ENCODE measurements around the gene ANGPTL2.

Gene ANGPTL2

GRCh38 chr9:127053960-127054359 lies 68.5 kb downstream of the ANGPTL2 start:
- Histone ChIP-seq H3K9me2 (replicated peaks; ENCODE audit: control insufficient read depth, low read length) (no peaks in the 10 kb centered on the region), H3K36me3 (ENCODE audit: control insufficient read depth, low read length) (no peaks in the 10 kb centered on the region)
- TF ChIP-seq CTCF (IDR thresholded peaks at IDR 0.05; ENCODE audit: low read depth, low read length, poor library complexity, severe bottlenecking) (no peak), EZH2phosphoT487 (IDR thresholded peaks at IDR 0.05; ENCODE audit: borderline replicate concordance, low read length) (no peak)

GRCh38 chr9:127053057-127053821 lies 69.2 kb downstream of the ANGPTL2 start:
- no peaks in the 10 kb centered on the region for H3K27me3 ChIP-seq (ENCODE audit: control insufficient read depth, low read length)
- no peak overlapping the region for H3K27ac ChIP-seq (ENCODE audit: low read depth, low read length)
- H3K9me3 ChIP-seq (ENCODE audit: control insufficient read depth, insufficient read depth, low read length) = no peaks in the 10 kb centered on the region
- H4K20me1 ChIP-seq (ENCODE audit: control insufficient read depth, insufficient read depth, low read depth, low read length) = no peaks in the 10 kb centered on the region
- H3K79me2 ChIP-seq (ENCODE audit: control insufficient read depth, low read length) = no peaks in the 10 kb centered on the region
- no peaks in the 10 kb centered on the region for H3K9me2 ChIP-seq (replicated peaks; ENCODE audit: control insufficient read depth, low read length)
- TF ChIP-seq EZH2phosphoT487 (IDR thresholded peaks at IDR 0.05; ENCODE audit: borderline replicate concordance, low read length) (no peak), CTCF (IDR thresholded peaks at IDR 0.05; ENCODE audit: low read depth, low read length, poor library complexity, severe bottlenecking) (no peak)
- no peaks in the 10 kb centered on the region for H3K36me3 ChIP-seq (ENCODE audit: control insufficient read depth, low read length)
- no peaks in the 10 kb centered on the region for H3F3A ChIP-seq (ENCODE audit: control insufficient read depth, insufficient read depth)
- H3K4me3 ChIP-seq (ENCODE audit: low read length) = no peak overlapping the region
- no peaks in the 10 kb centered on the region for H3K4me1 ChIP-seq (ENCODE audit: control insufficient read depth, low read length)
- no peak overlapping the region for H3K4me2 ChIP-seq (ENCODE audit: low read length)

More at GRCh38 chr9:127053960-127054359, 68.5 kb downstream of the ANGPTL2 start:
- no peak overlapping the region for H3K4me3 ChIP-seq (ENCODE audit: low read length)
- H3K9me3 ChIP-seq (ENCODE audit: control insufficient read depth, insufficient read depth, low read length) = no peaks in the 10 kb centered on the region
- H3F3A ChIP-seq (ENCODE audit: control insufficient read depth, insufficient read depth) = no peaks in the 10 kb centered on the region
- no peaks in the 10 kb centered on the region for H3K27me3 ChIP-seq (ENCODE audit: control insufficient read depth, low read length)
- H3K79me2 ChIP-seq (ENCODE audit: control insufficient read depth, low read length) = no peaks in the 10 kb centered on the region
- H3K27ac ChIP-seq (ENCODE audit: low read depth, low read length) = no peak overlapping the region
- H4K20me1 ChIP-seq (ENCODE audit: control insufficient read depth, insufficient read depth, low read depth, low read length) = no peaks in the 10 kb centered on the region
- H3K4me1 ChIP-seq (ENCODE audit: control insufficient read depth, low read length) = no peaks in the 10 kb centered on the region
- no peak overlapping the region for H3K4me2 ChIP-seq (ENCODE audit: low read length)

- Histone ChIP-seq H3K4me3 (ENCODE audit: low read length) (no peak overlapping the region), H3F3A (ENCODE audit: control insufficient read depth, insufficient read depth) (no peaks in the 10 kb centered on the region), H4K20me1 (ENCODE audit: control insufficient read depth, insufficient read depth, low read depth, low read length) (no peaks in the 10 kb centered on the region), H3K36me3 (ENCODE audit: control insufficient read depth, low read length) (no peaks in the 10 kb centered on the region), H3K27ac (ENCODE audit: low read depth, low read length) (no peak overlapping the region), H3K4me2 (ENCODE audit: low read length) (no peak overlapping the region), H3K9me3 (ENCODE audit: control insufficient read depth, insufficient read depth, low read length) (no peaks in the 10 kb centered on the region), H3K9me2 (replicated peaks; ENCODE audit: control insufficient read depth, low read length) (no peaks in the 10 kb centered on the region), H3K4me1 (ENCODE audit: control insufficient read depth, low read length) (no peaks in the 10 kb centered on the region), H3K79me2 (ENCODE audit: control insufficient read depth, low read length) (no peaks in the 10 kb centered on the region), H3K27me3 (ENCODE audit: control insufficient read depth, low read length) (no peaks in the 10 kb centered on the region)
- TF ChIP-seq CTCF (IDR thresholded peaks at IDR 0.05; ENCODE audit: low read depth, low read length, poor library complexity, severe bottlenecking) (no peak), EZH2phosphoT487 (IDR thresholded peaks at IDR 0.05; ENCODE audit: borderline replicate concordance, low read length) (no peak)
Measured at GRCh38 chr9:127051881-127052595, 70.4 kb downstream of the ANGPTL2 start.
